ENCODE data around the gene MLIP.
A peak's percentile ranks its signal among the peaks of the same experiment; 100 is the strongest.
"Not testable (repeated sequence)": the region's sequence is repeated elsewhere in the genome, so short reads cannot be mapped to it uniquely, and the experiment has no call there.

The MLIP gene

GRCh38 chr6:54222217-54222616 lies 111.0 kb downstream of the MLIP start:
- no peak for DNase-seq (ENCODE audit: low spot score)

- DNase-seq (ENCODE audit: low spot score) = no peak
Observed at GRCh38 chr6:54232703-54233102, 121.5 kb downstream of the MLIP start.

- no peak for DNase-seq (ENCODE audit: low spot score)
Observed at GRCh38 chr6:54234539-54234938, 123.3 kb downstream of the MLIP start.

GRCh38 chr6:54236984-54237383 lies 125.7 kb downstream of the MLIP start:
- no peak for DNase-seq (ENCODE audit: low spot score)

- DNase-seq (ENCODE audit: low spot score) = no peak
Observed at GRCh38 chr6:54238396-54238795, 127.2 kb downstream of the MLIP start.

GRCh38 chr6:54243699-54244098 lies 132.5 kb downstream of the MLIP start:
- no peak for DNase-seq (ENCODE audit: low spot score)

- DNase-seq (ENCODE audit: low spot score) = peak; percentile 25
Observed at GRCh38 chr6:54244430-54244829, 133.2 kb downstream of the MLIP start.

GRCh38 chr6:54245265-54245664 lies 134.0 kb downstream of the MLIP start:
- no peak for DNase-seq (ENCODE audit: low spot score)

- no peak for DNase-seq (ENCODE audit: low spot score)
Observed at GRCh38 chr6:54248319-54248718, 137.1 kb downstream of the MLIP start.

- DNase-seq (ENCODE audit: low spot score) = no peak
Observed at GRCh38 chr6:54248994-54249393, 137.8 kb downstream of the MLIP start.

GRCh38 chr6:54249812-54250211 lies 138.6 kb downstream of the MLIP start:
- not testable (repeated sequence) for DNase-seq (ENCODE audit: low spot score)

GRCh38 chr6:54252496-54252895 lies 141.3 kb downstream of the MLIP start:
- no peak for DNase-seq (ENCODE audit: low spot score)

GRCh38 chr6:54252916-54253315 lies 141.7 kb downstream of the MLIP start:
- DNase-seq (ENCODE audit: low spot score) = no peak

- DNase-seq (ENCODE audit: low spot score) = no peak
Observed at GRCh38 chr6:54254886-54255285, 143.6 kb downstream of the MLIP start.

- DNase-seq (ENCODE audit: low spot score) = no peak
Observed at GRCh38 chr6:54255886-54256285, 144.6 kb downstream of the MLIP start.

GRCh38 chr6:54260025-54260424 lies 148.8 kb downstream of the MLIP start:
- DNase-seq (ENCODE audit: low spot score) = no peak

- no peak for DNase-seq (ENCODE audit: low spot score)
Observed at GRCh38 chr6:54262499-54262898, 151.3 kb downstream of the MLIP start.

GRCh38 chr6:54262971-54263370 lies 151.7 kb downstream of the MLIP start:
- no peak for DNase-seq (ENCODE audit: low spot score)

- no peak for DNase-seq (ENCODE audit: low spot score)
Observed at GRCh38 chr6:54264581-54265272, 153.5 kb downstream of the MLIP start.

- DNase-seq (ENCODE audit: low spot score) = no peak
Observed at GRCh38 chr6:54266400-54266923, 155.2 kb downstream of the MLIP start.

- peak; percentile 16 for DNase-seq (ENCODE audit: low spot score)
Observed at GRCh38 chr6:54267798-54268197, 156.6 kb downstream of the MLIP start.

GRCh38 chr6:54273214-54273820 lies 162.1 kb downstream of the MLIP start:
- DNase-seq (ENCODE audit: low spot score) = no peak

GRCh38 chr6:54274383-54274782 lies 163.1 kb downstream of the MLIP start:
- no peak for DNase-seq (ENCODE audit: low spot score)

- no peak for DNase-seq (ENCODE audit: low spot score)
Observed at GRCh38 chr6:54282186-54282585, 170.9 kb downstream of the MLIP start.

Data from COLO829 (cell line).